TTC549 (cell line): Measurements from ENCODE around the gene EIF3B.
"Not testable (repeated sequence)": the region's sequence is repeated elsewhere in the genome, so short reads cannot be mapped to it uniquely, and the experiment has no call there.

Source experiments
- FAIRE-seq: peaks from 2 replicates; lab custom pipeline; 2012; peaks lifted over from hg19 to GRCh38; lab: Jason Lieb, UNC

EIF3B gene

DNA sequence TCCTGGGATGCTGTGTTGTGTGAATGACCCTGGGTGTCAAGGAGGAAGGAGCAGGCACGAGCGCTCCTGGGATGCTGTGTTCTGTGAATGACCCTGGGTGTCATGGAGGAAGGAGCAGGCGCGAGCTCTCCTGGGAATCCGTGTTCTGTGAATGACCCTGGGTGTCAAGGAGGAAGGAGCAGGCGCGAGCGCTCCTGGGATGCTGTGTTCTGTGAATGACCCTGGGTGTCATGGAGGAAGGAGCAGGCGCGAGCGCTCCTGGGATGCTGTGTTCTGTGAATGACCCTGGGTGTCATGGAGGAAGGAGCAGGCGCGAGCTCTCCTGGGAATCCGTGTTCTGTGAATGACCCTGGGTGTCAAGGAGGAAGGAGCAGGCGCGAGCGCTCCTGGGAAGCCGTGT is 22.9 kb downstream of the EIF3B start:
- FAIRE-seq: not testable (repeated sequence)

DNA sequence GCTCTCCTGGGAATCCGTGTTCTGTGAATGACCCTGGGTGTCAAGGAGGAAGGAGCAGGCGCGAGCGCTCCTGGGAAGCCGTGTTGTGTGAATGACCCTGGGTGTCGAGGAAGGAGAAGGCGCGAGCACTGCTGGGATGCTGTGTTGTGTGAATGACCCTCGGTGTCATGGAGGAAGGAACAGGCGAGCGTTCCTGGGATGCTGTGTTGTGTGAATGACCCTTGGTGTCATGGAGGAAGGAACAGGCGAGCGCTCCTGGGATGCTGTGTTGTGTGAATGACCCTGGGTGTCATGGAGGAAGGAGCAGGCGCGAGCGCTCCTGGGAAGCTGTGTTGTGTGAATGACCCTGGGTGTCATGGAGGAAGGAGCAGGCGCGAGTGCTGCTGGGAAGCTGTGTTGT is 23.5 kb downstream of the EIF3B start:
- not testable (repeated sequence) for FAIRE-seq

DNA sequence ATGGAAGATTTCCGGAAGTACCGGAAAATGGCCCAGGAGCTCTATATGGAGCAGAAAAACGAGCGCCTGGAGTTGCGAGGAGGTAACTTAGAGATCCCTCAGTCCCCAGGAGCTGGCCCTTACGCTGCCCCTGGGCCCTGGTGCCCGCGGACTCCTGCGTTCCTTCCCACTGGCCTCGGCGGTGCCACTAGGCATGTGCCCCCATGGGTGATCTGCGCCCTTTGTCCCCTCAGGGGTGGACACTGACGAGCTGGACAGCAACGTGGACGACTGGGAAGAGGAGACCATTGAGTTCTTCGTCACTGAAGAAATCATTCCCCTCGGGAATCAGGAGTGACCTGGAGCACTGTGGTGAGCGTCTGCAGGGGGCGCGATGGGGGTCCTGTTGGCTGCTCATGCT is 24.5 kb downstream of the EIF3B start:
- no peak for FAIRE-seq

DNA sequence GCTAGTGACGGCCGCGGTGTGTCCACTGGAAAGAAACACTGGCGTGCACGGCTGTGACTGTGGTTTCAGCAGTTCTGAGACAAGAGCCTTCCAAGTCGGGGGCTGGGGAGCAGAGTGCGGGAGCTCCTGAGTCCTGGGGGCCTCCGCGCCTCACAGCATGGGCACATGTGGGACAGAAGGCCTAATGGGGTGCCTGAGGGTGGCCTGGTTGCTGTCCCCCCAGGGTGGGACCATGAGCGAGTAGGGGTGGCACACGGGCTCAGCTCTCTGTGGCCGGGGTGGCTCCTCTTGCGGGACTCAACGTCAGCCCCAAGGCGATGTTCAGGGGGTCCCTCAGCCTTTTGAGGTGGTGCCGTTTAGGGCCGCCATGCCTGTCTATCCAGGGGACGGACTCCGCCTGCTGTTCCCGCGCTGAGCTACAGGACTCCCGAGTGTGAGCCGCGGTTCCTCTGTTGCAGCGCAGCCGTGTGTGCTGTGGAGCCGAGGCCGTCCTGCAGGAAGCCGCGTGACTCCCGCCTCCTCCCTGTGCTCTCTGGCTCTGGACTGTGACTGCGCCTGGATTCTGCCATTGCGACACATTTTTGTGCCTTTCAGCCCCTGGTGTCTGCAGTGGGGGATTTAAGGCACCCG is 25.3 kb downstream of the EIF3B start:
- FAIRE-seq: no peak

DNA sequence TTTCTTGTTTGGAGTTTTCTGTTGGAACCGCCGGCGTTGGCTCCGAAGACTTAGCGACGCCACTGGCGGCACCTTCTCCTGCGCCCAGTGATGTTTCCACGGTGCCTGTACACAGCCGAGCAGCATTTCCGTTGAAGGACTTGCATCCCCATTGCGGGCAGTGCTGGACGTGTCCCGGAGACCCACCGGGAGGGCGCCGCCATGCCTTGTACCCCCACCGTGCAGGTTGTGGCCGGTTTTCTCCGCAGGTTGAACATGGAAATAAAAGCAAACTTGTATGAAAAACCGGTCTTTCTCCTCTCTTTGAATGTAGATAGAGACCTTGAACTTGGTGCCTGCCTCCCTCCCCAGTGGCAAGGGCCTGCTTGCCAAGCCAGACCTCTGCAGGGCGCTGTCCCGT is 25.8 kb downstream of the EIF3B start:
- FAIRE-seq: no peak

DNA sequence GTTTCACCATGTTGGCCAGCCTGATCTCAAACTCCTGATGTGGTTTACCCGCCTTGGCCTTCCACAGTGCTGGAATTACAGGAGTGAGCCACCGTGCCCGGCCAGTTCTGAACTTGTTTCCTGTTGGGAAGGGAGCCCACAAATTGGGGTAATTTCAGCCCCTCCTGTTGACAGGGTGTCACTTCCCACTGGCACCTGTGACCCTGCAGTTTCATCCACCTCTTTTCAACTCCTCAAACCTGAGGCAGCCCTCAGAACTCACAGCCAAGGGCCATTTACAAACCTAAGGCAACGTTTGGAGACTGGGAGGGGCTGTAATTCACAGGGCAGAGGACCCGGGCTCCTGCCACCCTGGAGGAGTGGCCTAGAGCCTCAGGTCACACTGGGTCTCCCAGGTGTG is 26.6 kb downstream of the EIF3B start:
- FAIRE-seq: no peak

DNA sequence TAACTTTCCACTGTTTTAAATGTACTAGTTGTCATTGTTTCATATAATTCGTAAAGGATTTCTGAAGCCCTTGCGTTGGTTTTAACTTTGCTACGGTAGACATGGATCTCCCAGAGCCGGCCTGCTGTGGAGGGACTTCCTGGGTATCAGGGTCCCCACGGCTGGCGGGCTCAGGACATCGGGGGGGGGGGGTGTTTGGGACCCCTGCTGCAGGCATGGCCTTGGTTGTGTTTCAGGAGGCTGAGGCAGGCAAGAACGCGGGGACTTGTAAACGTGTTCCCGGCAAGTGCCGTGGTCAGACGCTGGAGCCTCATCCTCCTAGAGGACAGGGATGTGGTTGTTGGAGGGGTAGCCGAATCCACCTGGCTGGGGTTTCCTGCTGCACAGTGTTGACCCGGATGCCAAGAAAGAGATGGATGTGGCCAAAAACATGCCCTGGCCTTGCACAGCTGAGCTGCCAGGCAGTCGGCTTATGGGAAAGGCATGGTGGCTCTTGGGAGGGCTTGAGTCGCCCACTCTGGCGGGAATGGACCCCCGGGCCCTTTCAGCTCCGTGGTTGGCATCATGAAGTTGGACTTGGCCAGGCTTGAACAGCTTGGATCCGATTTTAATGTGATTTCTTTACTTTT is 27.4 kb downstream of the EIF3B start:
- FAIRE-seq: no peak

DNA sequence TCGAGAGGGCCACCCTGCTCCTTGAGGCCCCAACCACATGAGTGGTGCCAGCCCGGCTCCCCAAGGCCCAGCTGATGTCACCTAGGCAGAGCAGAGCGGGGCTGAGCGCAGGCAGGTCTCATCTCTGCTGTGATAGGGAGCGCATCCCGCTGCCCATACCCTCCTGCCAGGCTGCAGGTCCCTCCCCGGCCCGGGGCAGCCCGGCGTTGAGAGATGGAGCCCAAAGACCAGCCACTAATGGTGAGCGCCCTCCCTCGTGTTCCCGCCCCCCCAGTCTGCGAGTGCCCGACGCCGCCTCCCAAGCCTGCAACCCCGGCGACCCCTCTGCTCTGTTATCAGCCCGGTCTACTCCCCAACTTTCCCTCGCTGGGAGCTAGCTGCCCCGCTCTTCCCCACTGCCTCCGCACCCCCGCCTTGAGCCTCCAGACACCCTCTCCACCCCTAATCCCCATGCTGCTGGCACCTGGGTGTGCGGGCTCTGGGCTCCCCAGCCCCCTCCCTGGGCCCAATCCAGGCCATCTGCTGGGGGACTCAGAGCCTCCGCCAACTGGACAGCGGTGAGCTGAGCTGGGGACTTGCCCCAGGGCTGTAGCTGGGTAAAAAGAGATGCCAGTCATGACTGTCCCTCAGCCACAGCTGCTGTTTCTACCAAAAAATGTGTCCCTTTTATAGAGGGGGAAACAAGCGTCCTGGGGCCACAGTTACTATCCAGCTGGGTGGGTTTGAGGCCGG is 29.1 kb downstream of the EIF3B start:
- FAIRE-seq: no peak

DNA sequence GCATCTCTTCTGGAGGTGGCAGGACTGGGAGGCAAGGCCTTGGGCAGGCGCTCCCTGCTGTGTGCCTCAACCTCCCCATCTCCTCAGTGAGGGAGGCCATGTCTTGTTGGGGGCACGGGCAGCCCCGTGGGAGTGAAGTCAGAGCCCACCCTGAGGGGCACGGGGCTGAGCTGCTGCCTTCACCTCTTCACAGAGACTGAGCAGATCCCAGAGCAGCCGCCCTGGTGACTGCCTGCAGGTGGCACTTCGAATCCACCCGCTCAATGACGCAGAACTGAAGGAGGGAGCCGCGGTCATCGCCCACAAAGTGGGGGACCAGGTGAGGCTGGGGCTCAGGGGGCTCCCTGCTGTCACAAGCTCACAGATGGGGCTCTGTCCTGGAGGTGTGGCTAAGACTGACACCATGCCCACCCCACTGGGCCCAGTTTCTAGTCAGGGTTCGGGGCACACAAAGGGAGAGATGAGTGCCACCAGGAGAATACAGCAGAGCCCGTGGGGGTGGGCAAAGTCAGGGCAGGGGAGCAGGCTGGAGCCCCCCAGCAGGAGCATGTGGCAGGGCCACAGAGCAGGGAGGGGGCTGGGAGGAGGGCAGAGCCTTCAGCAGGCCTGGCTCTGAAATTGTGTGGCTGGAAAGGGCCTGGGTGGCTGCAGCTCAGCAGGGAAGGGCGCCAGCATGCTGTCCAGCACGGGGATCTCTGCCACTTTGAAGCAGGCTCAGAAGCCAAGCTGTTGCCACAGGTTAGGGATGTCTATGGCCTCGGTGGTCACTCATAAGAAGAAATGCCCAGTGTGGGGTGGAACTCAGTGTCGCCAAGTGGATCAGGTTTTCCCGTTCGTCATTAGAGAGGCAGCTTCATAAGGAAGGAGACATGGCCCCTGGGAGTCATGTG is 30.0 kb downstream of the EIF3B start:
- FAIRE-seq: no peak

DNA sequence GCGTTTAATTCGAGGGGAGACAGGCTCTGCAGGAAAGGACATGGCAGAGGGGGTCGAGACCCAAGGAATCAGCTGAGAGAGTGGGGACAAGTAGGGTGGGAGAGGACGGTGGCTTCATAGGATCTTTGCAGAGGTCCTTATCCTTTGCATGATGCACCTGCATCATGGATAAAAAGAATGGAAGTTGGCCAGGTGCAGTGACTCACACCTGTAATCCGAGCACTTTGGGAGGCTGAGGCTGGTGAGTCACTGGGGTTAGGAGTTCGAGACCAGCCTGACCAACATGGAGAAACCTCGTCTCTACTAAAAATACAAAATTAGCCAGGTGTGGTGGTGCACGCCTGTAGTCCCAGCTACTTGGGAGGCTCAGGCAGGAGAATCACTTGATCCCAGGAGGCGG is 31.5 kb downstream of the EIF3B start:
- not testable (repeated sequence) for FAIRE-seq

DNA sequence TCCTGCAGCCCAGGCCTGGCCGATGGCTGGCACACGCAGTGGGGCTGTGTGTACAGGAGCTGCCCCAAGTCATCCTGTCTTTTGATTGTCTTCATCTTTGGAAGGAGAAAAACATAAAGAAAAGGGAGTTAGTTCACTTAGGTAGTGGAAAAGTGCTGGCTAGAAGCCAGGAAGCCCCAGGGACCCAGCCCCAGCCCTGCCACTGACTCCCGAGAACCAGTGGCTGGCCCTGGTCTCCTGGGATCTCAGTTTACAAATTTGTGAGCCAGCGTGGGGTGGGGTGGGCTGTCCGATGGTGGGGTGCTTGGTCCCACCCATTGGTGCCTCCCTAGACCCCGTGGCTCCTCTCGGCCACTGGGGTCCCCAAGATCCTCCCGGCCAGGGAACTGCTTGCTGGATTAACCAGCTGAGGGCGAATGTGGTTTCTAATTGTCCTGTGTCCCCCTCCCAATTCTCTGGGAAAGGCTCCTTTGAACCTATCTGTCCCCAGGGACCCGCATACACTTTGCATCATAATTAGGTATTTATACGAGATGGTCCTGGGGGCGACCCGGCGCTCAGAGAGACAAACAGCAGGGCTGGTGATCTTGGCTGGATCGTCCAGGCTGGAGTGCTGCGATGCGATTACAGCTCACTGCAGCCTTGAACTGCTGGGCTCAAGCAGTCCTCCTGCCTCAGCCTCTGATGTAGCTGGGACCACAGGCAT is 32.5 kb downstream of the EIF3B start:
- FAIRE-seq: no peak

DNA sequence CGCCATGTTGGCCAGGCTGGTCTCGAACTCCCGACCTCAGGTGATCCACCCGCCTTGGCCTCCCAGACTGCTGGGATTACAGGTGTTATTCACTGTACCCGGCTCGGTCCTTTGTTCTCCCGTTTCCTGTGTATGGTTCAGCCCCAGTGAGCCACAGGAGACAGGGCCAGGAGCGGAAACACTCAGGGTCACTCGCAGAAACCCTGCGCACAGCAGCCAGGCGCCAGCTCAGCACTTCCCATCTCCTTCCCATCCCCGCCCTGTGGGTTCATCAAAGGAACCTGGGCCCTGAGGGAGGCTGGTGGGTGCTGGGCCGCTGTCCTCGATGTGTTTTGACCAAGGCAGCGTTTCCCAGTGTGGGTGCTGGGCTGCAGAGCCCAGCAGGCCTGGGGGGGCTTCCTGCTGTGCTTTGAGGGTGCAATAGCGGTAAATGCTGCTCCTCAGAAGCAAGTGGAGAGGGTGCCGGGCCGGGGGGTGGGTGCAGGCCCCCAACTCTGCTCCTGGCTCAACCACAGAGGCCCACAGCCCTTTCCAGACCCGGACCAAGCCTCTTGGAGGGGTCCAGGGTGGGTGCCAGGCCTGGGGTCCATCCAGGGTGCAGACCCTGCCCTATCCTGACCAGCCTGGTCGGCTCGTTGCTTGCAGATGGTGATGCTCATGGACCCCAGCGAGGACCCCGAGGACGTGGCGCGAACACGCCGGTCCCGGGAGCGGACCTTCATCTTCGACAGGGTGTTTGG is 33.4 kb downstream of the EIF3B start:
- FAIRE-seq: no peak

DNA sequence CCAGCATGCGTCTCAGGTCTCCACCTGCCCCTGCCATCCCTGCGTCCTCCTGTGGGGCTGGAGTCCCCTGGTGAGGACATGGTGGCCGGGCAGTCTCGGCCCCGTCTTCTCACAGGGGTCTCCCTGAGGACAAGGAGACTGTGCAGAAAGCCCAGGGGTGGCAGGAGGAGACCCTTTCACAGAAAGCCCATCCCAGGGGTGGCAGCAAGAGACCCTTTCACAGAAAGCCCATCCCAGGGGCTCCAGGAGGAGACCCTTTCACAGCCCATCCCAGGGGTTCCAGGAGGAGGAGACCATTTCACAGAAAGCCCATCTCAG is 34.0 kb downstream of the EIF3B start:
- no peak for FAIRE-seq

DNA sequence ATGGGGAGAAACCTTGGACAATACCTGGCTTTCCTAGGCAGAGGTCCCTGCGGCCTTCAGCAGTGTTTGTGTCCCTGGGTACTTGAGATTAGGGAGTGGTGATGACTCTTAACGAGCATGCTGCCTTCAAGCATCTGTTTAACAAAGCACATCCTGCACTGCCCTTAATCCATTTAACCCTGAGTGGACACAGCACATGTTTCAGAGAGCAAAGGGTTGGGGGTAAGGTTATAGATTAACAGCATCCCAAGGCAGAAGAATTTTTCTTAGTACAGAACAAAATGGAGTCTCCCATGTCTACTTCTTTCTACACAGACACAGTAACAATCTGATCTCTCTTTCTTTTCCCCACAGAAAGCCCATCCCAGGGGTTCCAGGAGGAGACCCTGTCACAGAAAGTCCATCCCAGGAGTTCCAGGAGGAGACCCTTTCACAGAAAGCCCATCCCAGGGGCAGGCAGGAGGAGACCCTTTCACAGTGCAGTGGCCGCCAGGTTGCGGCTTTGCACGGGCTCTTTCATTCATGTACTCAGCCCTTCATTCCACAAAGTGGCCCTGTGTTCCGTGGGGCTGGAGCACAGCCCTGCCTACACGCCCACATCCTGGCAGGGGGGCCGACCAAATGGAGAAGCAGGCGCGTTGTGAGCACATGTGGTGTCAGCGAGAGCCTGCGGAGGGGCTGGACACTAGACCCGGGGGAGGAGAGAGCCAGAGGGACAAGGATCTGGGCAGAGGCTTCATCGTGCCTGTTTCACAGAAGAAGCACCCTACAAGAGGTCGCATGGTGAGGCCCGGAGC is 35.6 kb downstream of the EIF3B start:
- FAIRE-seq: not testable (repeated sequence)

DNA sequence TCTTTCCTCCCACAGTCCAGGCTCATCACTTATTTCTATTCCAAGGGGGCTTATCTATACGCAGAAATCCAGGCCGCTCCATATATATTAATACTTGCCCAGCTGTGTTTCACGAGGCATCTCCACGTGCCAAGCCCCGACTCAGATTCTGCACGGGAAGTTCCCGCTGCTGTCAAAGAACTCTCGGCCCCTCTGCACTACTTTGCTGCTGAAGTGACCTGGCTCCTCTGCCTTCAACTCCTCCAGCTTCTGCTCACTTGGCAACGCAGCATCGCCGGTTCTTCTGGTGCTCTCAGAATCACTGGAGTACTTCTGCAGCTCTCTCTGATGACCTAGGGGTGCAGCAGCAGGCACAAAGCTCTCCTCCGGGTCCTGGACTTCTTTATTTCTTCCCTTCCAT is 39.1 kb downstream of the EIF3B start:
- FAIRE-seq: no peak

DNA sequence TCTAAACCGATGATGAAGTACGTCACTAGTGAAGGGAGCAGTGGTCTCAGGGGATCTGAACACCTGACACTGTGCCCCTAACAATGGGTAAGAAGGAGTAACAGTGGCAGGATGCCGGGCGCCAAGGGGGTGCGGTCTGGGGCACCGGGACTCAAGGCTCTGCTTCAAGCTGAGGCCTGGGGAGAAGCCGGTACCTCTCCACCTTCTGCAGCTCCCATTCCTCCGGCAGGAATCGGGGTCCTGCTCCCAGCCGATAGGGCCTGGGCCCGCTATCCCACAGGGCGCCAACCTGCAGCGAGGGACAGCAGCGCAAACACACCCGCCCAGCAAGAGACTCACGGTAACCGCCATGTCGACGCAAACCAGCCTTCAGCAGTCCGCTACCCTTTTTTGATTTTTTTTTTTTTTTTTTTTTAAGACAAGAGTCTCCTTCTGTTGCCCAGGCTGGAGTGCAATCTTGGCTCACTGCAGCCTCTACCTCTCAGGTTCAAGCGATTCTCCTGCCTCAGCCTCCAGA is 40.0 kb downstream of the EIF3B start:
- FAIRE-seq: no peak

DNA sequence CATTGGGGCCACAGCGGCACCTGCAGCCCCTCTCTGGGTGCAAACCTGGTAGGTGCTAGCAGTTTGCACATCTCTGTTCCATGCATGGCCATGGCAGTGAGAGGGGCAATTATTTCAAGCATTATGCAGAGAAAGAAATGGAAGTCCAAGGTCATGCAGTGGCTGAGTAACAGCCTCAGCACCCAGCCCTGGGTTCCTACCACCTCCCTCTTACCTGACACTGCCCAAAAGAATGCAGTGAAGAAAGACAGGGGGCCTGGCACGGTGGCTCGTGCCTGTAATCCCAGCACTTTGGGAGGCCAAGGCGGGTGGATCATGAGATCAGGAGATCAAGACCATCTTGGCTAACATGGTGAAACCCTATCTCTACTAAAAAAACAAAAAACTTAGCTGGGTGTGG is 43.9 kb downstream of the EIF3B start:
- no peak for FAIRE-seq

DNA sequence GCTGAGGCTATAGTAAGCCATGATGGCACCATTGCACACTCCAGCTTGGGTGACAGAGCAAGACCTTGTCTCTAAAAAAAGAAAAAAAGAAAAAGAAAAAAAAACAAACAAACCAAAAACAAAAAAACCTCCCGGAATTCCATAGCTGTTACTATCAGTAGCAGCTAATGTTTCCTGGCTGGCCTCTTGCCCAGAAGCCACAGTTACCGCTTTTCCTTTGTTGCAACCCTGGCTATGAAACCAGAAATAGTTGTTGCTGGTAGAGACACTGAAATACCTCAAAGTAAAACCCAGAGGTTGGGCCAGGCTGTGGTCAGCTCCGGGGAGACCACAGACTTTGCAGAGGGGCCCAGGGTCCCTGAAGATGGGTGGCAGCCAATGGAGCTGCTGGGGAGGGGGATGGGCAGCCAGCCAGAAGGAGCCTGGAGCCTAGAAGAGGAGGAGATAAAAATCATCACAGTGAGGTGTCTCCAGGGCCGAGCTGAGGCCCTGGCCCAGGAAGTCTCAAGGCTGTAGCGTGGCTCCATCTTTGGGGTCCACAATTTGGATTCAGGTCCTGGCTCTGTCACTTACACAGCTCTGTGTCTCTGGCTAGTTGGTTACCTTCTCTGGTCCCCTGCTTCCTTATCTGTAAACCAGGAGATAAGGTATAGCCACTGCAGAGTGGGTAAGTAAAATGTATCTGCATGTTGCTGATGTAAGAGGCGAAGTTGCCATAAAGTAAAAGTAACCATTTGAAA is 45.4 kb downstream of the EIF3B start:
- no peak for FAIRE-seq

DNA sequence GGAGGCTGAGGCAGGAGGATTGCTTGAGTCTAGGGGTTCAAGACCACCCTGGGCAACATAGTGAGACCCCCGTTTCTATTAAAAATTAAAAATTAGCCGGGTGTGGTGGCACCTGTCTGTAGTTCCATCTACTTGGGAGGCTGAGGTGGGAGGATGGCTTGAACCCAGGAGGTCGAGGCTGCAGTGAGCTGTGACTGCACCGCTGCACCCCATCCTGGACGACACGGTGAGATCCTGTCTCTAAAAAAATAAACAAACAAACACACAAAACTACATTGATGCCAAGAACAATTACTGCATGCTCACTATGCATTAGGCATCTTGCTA is 48.0 kb downstream of the EIF3B start:
- FAIRE-seq: no peak
